DOHH2 (cell line): Measurements from ENCODE around the gene TAF5L.

Experiments
- CTCF ChIP-seq: fragments of 200-600 bp; sonication (generic); IDR thresholded peaks from one replicate; pipeline ENCODE4 v1.5.1; 2014; ENCODE audit warnings: antibody characterized with exemption, mild to moderate bottlenecking, low read depth, low read length; ENCODE audit not compliant: poor library complexity, severe bottlenecking
- EZH2phosphoT487 ChIP-seq: fragments of 200-600 bp; sonication (generic); IDR thresholded peaks from 2 replicates; pipeline ENCODE4 v1.6.1; 2017; ENCODE audit warnings: borderline replicate concordance, mild to moderate bottlenecking, antibody characterized with exemption, low read length, moderate library complexity, mixed read lengths

GRCh38 chr1:229671310-229671709 is 45.4 kb upstream of the TAF5L start:
- TF ChIP-seq CTCF (no peak), EZH2phosphoT487 (no peak)
